HCT116 (cell line): ENCODE measurements around the gene RNASE9.

Experiments
- CEBPB ChIP-seq: IDR thresholded peaks from 2 replicates; pipeline ENCODE4 v1.6.1; 2012; ENCODE audit warnings: low read depth
- EGR1 ChIP-seq: IDR thresholded peaks from 2 replicates; pipeline ENCODE4 v1.6.1; 2012; ENCODE audit warnings: low read depth
- EZH2 ChIP-seq: fragments of 200-600 bp; sonication (generic); IDR thresholded peaks from 2 replicates; pipeline ENCODE4 v1.6.1; 2017; ENCODE audit warnings: antibody characterized with exemption, mixed run types
- EZH2phosphoT487 ChIP-seq: fragments of 200-600 bp; IDR thresholded peaks from 2 replicates; pipeline ENCODE4 v1.6.1; 2018; ENCODE audit warnings: antibody characterized with exemption, borderline replicate concordance
- POLR2A ChIP-seq: IDR thresholded peaks from 2 replicates; pipeline ENCODE4 v1.7.0; 2011; ENCODE audit warnings: borderline replicate concordance; ENCODE audit not compliant: insufficient read depth, insufficient read length; ENCODE audit errors: extremely low read depth
- POLR2AphosphoS5 ChIP-seq: IDR thresholded peaks from 2 replicates; pipeline ENCODE4 v1.6.1; 2011; ENCODE audit warnings: mild to moderate bottlenecking, low read depth, low read length, moderate library complexity
- SIN3A ChIP-seq: IDR thresholded peaks from 2 replicates; pipeline ENCODE4 v1.6.1; 2012; ENCODE audit warnings: low read depth
- YY1 ChIP-seq: IDR thresholded peaks from 2 replicates; pipeline ENCODE4 v1.6.1; 2011; ENCODE audit warnings: low read length, low read depth, moderate library complexity, mild to moderate bottlenecking; ENCODE audit not compliant: insufficient replicate concordance; ENCODE audit errors: extremely low read depth
- ZFX ChIP-seq: fragments of 450-650 bp; IDR thresholded peaks from 2 replicates; pipeline ENCODE4 v1.6.1; 2017
- ZNF274 ChIP-seq: fragments of 200-500 bp; sonication (Bioruptor generic); IDR thresholded peaks from 2 replicates; pipeline ENCODE4 v1.6.1; 2014; ENCODE audit warnings: mild to moderate bottlenecking, low read depth, low read length, inconsistent platforms
- TF ChIP-seq, protein P1 (sequence below), 3 experiments: fragments of 200-600 bp in 1 of 3; sonication (generic) in 1 of 3; IDR thresholded peaks in 2 of 3; conservative IDR thresholded peaks in 1 of 3; 2 replicates each; pipeline ENCODE4 v1.5.1; 2012 to 2017; ENCODE audit warnings: low read depth in 2 of 3, low read length in 2 of 3, antibody characterized with exemption in 1 of 3, borderline replicate concordance in 1 of 3, control low read depth in 1 of 3, mild to moderate bottlenecking in 1 of 3, mixed read lengths in 1 of 3, mixed run types in 1 of 3, moderate library complexity in 1 of 3; ENCODE audit not compliant: insufficient read depth in 1 of 3
- TF ChIP-seq, protein P2 (sequence below): IDR thresholded peaks from 2 replicates; pipeline ENCODE4 v1.6.1; 2012; ENCODE audit warnings: low read depth
- TF ChIP-seq, protein P3 (sequence below): IDR thresholded peaks from 2 replicates; pipeline ENCODE4 v1.6.1; 2012
- TF ChIP-seq, protein P4 (sequence below): IDR thresholded peaks from 2 replicates; pipeline ENCODE4 v1.6.1; 2012

DNA sequence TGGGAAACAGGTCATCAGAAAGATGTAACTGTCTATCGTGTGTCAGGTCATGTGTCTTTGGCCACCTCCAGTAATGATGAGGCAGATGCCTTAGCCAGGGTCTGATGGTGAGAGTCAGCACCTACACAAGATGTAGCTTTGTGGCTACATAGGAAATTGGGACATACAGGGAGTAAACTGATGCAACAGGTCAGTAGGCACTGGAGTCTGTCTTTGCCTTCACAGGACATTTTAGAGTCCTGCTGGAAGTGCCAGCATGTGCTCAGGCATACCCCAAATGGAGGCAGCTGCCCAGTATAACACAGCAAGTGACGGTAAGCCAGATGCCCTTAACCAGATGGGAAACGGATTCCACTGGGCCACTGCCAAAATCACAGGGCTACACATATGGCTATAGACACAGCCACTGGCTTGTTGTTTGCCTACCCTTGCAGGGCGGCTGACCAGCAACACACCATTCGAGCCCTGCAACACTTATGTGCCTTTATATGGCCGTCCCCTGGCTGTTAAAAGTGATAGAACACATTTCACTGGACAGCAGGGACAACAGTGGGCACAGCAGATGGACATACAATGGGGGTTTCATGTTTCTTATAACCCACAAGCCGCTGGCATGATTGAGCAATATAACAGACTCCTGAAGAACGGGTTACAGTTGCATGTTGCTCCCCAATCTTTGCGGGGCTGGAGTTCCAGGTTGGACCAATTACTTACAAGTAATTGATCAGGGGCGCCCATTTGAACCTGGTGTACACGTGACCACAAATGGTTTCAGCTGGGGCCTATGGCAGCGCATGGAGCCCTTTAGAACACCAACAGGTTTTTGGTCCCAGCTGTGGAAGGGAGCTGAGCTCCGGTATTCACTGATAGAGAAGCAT lies 43.2 kb upstream of the RNASE9 start:
- TF ChIP-seq, protein P1, sequence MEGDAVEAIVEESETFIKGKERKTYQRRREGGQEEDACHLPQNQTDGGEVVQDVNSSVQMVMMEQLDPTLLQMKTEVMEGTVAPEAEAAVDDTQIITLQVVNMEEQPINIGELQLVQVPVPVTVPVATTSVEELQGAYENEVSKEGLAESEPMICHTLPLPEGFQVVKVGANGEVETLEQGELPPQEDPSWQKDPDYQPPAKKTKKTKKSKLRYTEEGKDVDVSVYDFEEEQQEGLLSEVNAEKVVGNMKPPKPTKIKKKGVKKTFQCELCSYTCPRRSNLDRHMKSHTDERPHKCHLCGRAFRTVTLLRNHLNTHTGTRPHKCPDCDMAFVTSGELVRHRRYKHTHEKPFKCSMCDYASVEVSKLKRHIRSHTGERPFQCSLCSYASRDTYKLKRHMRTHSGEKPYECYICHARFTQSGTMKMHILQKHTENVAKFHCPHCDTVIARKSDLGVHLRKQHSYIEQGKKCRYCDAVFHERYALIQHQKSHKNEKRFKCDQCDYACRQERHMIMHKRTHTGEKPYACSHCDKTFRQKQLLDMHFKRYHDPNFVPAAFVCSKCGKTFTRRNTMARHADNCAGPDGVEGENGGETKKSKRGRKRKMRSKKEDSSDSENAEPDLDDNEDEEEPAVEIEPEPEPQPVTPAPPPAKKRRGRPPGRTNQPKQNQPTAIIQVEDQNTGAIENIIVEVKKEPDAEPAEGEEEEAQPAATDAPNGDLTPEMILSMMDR (IDR thresholded peaks at IDR 0.05 in 2 of 3, conservative IDR thresholded peaks at IDR 0.05 in 1 of 3; ENCODE audit: borderline replicate concordance in 1 of 3, insufficient read depth in 1 of 3, low read depth in 2 of 3, low read length in 2 of 3): no peak
- TF ChIP-seq POLR2A: no peak
- TF ChIP-seq, protein P2, sequence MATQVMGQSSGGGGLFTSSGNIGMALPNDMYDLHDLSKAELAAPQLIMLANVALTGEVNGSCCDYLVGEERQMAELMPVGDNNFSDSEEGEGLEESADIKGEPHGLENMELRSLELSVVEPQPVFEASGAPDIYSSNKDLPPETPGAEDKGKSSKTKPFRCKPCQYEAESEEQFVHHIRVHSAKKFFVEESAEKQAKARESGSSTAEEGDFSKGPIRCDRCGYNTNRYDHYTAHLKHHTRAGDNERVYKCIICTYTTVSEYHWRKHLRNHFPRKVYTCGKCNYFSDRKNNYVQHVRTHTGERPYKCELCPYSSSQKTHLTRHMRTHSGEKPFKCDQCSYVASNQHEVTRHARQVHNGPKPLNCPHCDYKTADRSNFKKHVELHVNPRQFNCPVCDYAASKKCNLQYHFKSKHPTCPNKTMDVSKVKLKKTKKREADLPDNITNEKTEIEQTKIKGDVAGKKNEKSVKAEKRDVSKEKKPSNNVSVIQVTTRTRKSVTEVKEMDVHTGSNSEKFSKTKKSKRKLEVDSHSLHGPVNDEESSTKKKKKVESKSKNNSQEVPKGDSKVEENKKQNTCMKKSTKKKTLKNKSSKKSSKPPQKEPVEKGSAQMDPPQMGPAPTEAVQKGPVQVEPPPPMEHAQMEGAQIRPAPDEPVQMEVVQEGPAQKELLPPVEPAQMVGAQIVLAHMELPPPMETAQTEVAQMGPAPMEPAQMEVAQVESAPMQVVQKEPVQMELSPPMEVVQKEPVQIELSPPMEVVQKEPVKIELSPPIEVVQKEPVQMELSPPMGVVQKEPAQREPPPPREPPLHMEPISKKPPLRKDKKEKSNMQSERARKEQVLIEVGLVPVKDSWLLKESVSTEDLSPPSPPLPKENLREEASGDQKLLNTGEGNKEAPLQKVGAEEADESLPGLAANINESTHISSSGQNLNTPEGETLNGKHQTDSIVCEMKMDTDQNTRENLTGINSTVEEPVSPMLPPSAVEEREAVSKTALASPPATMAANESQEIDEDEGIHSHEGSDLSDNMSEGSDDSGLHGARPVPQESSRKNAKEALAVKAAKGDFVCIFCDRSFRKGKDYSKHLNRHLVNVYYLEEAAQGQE: no peak
- TF ChIP-seq POLR2AphosphoS5: no peak
- no peak for TF ChIP-seq EZH2phosphoT487
- TF ChIP-seq SIN3A: no peak
- no peak for TF ChIP-seq ZFX
- TF ChIP-seq YY1: no peak
- TF ChIP-seq, protein P3, sequence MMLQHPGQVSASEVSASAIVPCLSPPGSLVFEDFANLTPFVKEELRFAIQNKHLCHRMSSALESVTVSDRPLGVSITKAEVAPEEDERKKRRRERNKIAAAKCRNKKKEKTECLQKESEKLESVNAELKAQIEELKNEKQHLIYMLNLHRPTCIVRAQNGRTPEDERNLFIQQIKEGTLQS: no peak
- TF ChIP-seq CEBPB: no peak
- no peak for TF ChIP-seq ZNF274
- TF ChIP-seq, protein P4, sequence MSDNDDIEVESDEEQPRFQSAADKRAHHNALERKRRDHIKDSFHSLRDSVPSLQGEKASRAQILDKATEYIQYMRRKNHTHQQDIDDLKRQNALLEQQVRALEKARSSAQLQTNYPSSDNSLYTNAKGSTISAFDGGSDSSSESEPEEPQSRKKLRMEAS: no peak
- no peak for TF ChIP-seq EGR1
- no peak for TF ChIP-seq EZH2
